ENCODE measurements around the gene PECR. TPM values are rescaled to one million over a fixed set of nuclear protein-coding genes. Genes with fewer than 3 reads are reported as not detected.

PECR gene
- total and polyA plus RNA-seq, 7 experiments from 2014 or later, result 15.7 to 34.4 (median 23.4) TPM

DNA sequence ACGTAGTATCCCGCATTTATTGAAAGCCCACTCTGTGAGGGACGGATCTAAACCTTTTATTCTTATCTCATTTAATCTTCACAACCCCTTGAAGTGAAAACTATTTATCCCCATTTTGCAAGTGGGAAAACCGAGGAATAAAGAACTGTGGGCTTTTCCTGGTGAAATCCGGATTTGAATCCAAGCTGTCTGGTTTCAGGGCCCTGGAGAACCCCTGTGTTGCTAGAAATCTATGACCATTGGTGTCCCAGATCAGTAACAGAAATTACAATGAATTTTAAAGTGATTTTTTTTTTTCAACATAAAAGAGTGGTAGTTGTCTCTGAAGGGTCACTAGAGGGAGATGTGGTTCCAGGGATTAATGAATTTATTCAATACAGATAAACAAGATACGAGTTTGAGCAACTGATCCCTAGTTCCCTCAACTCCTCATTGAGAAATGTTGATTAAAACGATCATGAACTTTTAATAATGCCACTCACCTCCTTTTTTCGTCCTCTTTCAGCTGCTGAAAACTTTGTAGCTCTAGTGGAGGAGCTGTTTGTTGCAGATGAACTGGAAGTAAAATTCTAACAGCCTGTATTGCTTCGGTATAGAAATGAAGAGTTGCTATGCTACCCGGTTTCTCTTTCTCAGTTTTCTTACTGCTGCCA lies 28.5 kb upstream of the PECR start:
- Histone ChIP-seq H3K36me3 (ENCODE audit: control insufficient read depth in 2 of 3, insufficient read depth in 3 of 3, low read length in 3 of 3) (peaks cover 8 to 37% (median 8%) of the 10 kb centered on the region in 3 experiments), H3K27me3 (ENCODE audit: control insufficient read depth in 2 of 2, insufficient read depth in 2 of 2, low read length in 2 of 2) (no peaks in the 10 kb centered on the region), H3K27ac (ENCODE audit: low read depth, low read length) (peak overlapping the region; percentile 95), H3K4me3 (ENCODE audit: low read length) (peak overlapping the region; percentile 96), H3K9me3 (ENCODE audit: control insufficient read depth in 2 of 3, low read length in 3 of 3) (no peaks in the 10 kb centered on the region), H3K4me1 (ENCODE audit: control insufficient read depth in 2 of 2, insufficient read depth in 2 of 2, low read length in 2 of 2) (peaks cover 28 to 36% of the 10 kb centered on the region in 2 donors)
- ATAC-seq, result no peak
- intact Hi-C loops (cut with micrococcal nuclease), result loop anchor here (1.0 to 5.0 kb wide), 12 partner anchors 10 to 1301 kb away; partner anchors contain the start of genes ATIC (in 2 of the 2), BARD1 (in 2 of the 2), RPL37A (in 2 of the 2) and SMARCAL1 (in 2 of the 2)
- Mint-ChIP-seq H3K27ac (peak overlapping the region; percentile 97 to 100 (median 100)), H3K4me1 (peaks cover 26 to 65% (median 59%) of the 10 kb centered on the region in 7 donors), H3K27me3 (peaks cover 0 to 6% (median 0%) of the 10 kb centered on the region in 5 donors), H3K36me3 (peaks cover 5 to 51% (median 28%) of the 10 kb centered on the region in 5 donors), H3K4me3 (peak overlapping the region; percentile 96 to 100 (median 100)), H3K9me3 (peaks cover 0 to 11% (median 0%) of the 10 kb centered on the region in 11 donors)
- peak in 7 of 9 donors; percentile 14 to 52 (median 33) for DNase-seq
- CTCF ChIA-PET, result interaction anchor here (0.7 to 3.8 kb wide), 11 partner anchors 10 to 548 kb away, joined by 3 to 14 read pairs (median 4); partner anchors contain the start of genes PECR and TMEM169
- POLR2A ChIA-PET, result interaction anchor here (0.9 to 8.9 kb wide), 10 partner anchors 10 to 78 kb away, joined by 3 to 166 read pairs (median 7); partner anchors contain the start of genes PECR and TMEM169

DNA sequence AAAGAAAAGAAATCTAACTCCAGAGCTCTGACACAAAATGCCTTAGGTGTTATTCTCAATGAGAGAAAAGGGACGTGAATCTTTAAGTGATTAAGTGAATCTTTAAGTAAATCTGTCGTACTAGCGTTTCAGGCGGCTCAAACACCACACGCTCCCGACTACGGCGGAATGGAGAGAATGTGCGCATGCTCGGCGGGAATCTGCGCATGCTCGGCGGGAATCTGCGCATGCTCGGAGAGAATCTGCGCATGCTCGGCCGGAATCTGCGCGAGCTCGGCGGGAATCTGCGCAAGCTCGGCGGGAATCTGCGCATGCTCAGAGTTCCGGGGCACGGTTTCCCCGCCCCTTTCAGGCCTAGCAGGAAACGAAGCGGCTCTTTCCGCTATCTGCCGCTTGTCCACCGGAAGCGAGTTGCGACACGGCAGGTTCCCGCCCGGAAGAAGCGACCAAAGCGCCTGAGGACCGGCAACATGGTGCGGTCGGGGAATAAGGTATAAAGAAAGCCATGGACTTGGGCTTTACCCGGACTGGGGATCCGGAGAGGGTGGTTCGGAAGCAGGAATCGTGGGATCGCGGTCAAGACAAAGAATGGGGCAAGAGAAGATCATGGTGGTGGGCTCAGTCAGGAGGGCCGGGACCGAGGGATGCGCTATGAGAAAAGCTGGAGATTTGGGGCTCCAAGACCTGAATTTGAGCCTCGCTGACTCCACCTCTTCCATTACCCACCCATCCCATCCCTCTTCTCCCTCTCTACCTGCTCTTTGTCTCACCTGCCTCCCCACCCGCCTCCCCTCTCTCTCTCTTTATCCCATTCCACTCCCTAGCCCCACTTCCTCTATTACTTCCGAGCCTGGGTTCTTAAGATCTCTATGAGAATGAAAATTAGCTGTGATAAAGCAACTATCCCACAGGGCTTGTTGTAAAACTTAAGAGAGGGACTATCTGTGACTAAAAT lies 27.6 kb upstream of the PECR start, which contains the start of gene XRCC5:
XRCC5 (plus strand) TSS at position 382 of the 955 bp plus-strand sequence; CDS start at position 471, 89 bp downstream.
- H3K4me3 ChIP-seq (ENCODE audit: low read length), result peak within 1 kb of the TSS; percentile 96
- intact Hi-C loops (cut with micrococcal nuclease), result loop anchor here (1.0 kb wide), 8 partner anchors 25 to 1300 kb away; partner anchors contain the start of genes BARD1 (in 2 of the 2), RPL37A (in 2 of the 2), SMARCAL1 (in 2 of the 2) and ATIC (in 1 of the 2)

DNA sequence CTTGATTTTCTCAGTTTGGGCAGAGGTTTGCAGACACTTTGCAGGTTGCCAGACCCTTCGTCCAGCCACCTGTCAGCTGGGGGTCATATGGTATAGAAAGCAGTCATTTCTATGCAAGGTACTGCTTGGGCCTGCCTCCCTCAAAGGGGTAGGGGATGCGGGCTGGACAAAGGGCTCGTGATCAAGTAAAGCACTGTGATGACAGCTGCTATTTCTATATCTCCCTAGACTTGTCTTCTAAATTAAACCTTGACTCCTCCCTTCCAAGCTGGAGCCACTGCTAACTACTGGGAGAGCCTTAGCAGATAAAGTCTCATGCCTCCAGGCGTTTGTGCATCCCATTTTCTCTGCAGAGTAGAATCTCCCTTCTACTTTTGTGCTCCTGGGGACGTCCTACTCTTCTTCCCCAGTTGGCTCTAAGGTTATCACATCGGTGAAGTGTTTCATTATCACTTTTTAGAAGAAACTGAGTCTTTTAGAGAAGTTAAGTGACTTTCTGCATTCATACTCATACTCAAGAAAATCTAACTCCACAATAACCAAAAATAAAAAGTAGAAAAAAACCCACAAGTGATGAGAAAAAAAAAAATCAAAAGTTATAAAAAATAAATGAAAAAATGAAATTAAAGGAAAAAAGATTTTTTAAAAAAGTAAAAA lies 26.8 kb upstream of the PECR start:
- Histone ChIP-seq H3K9me3 (ENCODE audit: control insufficient read depth in 2 of 3, low read length in 3 of 3) (no peaks in the 10 kb centered on the region), H3K27me3 (ENCODE audit: control insufficient read depth in 2 of 2, insufficient read depth in 2 of 2, low read length in 2 of 2) (no peaks in the 10 kb centered on the region), H3K27ac (ENCODE audit: low read depth, low read length) (peak overlapping the region; percentile 95), H3K4me3 (ENCODE audit: low read length) (peak overlapping the region; percentile 96), H3K4me1 (ENCODE audit: control insufficient read depth in 2 of 2, insufficient read depth in 2 of 2, low read length in 2 of 2) (peaks cover 21 to 24% of the 10 kb centered on the region in 2 donors), H3K36me3 (ENCODE audit: control insufficient read depth in 2 of 3, insufficient read depth in 3 of 3, low read length in 3 of 3) (peaks cover 0 to 27% (median 0%) of the 10 kb centered on the region in 3 experiments)
- peaks cover 0 to 4% (median 0%) of the 10 kb centered on the region in 5 donors for H3K27me3 Mint-ChIP-seq
- ChIA-PET CTCF (interaction anchor here (0.6 to 3.8 kb wide), 6 partner anchors 15 to 400 kb away, joined by 3 to 14 read pairs (median 5); partner anchors contain the start of genes PECR and TMEM169), POLR2A (interaction anchor here (0.6 to 8.9 kb wide), 17 partner anchors 9 to 1699 kb away, joined by 3 to 166 read pairs (median 5); partner anchors contain the start of genes PECR, SMARCAL1 and TMEM169)
- DNase-seq (no peak), ATAC-seq (no peak)
- H3K27ac Mint-ChIP-seq, result peak overlapping the region; percentile 73 to 100 (median 99)
- intact Hi-C loops (cut with micrococcal nuclease), result no loop called here
- H3K4me1 Mint-ChIP-seq, result peaks cover 14 to 49% (median 44%) of the 10 kb centered on the region in 7 donors
- H3K36me3 Mint-ChIP-seq, result peaks cover 5 to 35% (median 20%) of the 10 kb centered on the region in 5 donors
- H3K9me3 Mint-ChIP-seq, result peaks cover 0 to 6% (median 0%) of the 10 kb centered on the region in 11 donors
- H3K4me3 Mint-ChIP-seq, result peak overlapping the region; percentile 96 to 100 (median 100)

More for the DNA sequence above, 27.6 kb upstream of the PECR start, which contains the start of gene XRCC5:
- H3K4me3 Mint-ChIP-seq, result peak within 1 kb of the TSS; percentile 96 to 100 (median 100)
- ChIA-PET CTCF (interaction anchor here (0.6 to 3.8 kb wide), 12 partner anchors 11 to 549 kb away, joined by 3 to 14 read pairs (median 4); partner anchors contain the start of genes PECR and TMEM169), POLR2A (interaction anchor here (0.7 to 8.9 kb wide), 20 partner anchors 8 to 1698 kb away, joined by 3 to 166 read pairs (median 4); partner anchors contain the start of genes PECR, SMARCAL1 and TMEM169)
- peak; percentile 95 to 97 (median 97) for DNase-seq
- peak within 1 kb of the TSS; percentile 95 for H3K27ac ChIP-seq (ENCODE audit: low read depth, low read length)
- peaks cover 6 to 35% (median 6%) of the 10 kb centered on the region in 3 experiments for H3K36me3 ChIP-seq (ENCODE audit: control insufficient read depth in 2 of 3, insufficient read depth in 3 of 3, low read length in 3 of 3)
- H3K27me3 Mint-ChIP-seq, result peaks cover 0 to 4% (median 0%) of the 10 kb centered on the region in 5 donors
- no peaks in the 10 kb centered on the region for H3K27me3 ChIP-seq (ENCODE audit: control insufficient read depth in 2 of 2, insufficient read depth in 2 of 2, low read length in 2 of 2)
- peaks cover 0 to 6% (median 0%) of the 10 kb centered on the region in 11 donors for H3K9me3 Mint-ChIP-seq
- peaks cover 24 to 30% of the 10 kb centered on the region in 2 donors for H3K4me1 ChIP-seq (ENCODE audit: control insufficient read depth in 2 of 2, insufficient read depth in 2 of 2, low read length in 2 of 2)
- peak; percentile 93 for ATAC-seq
- H3K27ac Mint-ChIP-seq, result peak within 1 kb of the TSS; percentile 97 to 100 (median 100)
- peaks cover 20 to 57% (median 52%) of the 10 kb centered on the region in 7 donors for H3K4me1 Mint-ChIP-seq
- no peaks in the 10 kb centered on the region for H3K9me3 ChIP-seq (ENCODE audit: control insufficient read depth in 2 of 3, low read length in 3 of 3)
- peaks cover 5 to 42% (median 23%) of the 10 kb centered on the region in 5 donors for H3K36me3 Mint-ChIP-seq

DNA sequence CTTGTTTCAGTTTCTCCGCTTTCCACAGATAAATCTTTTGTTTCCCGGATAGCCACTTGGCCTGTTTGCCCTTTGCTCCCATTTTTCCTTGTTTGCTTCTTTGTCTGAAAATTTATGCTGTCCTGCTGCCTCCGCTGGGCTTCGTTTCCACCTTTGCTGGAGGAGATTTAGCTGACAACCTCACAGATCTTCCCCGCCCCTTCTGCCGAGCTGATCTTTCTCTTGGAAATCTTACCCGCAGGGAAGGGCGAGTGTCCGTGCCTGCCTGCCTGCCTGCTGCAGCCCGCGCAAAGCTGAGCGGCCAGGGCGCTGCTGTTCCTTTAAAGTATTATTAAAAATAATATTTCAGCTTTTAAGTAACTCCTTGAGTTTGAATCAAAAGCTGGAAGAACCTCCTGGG lies 26.2 kb upstream of the PECR start:
- Mint-ChIP-seq H3K36me3 (peaks cover 5 to 29% (median 15%) of the 10 kb centered on the region in 5 donors), H3K27me3 (peaks cover 0 to 4% (median 0%) of the 10 kb centered on the region in 5 donors), H3K27ac (peak overlapping the region in 3 of 9 donors; percentile 16 to 100 (median 100)), H3K9me3 (peaks cover 0 to 6% (median 0%) of the 10 kb centered on the region in 11 donors), H3K4me3 (peak overlapping the region in 5 of 10 donors; percentile 2 to 100 (median 96)), H3K4me1 (peaks cover 14 to 42% (median 37%) of the 10 kb centered on the region in 7 donors)
- ChIA-PET CTCF (interaction anchor here (0.7 to 3.1 kb wide), 4 partner anchors 14 to 74 kb away, joined by 3 to 12 read pairs (median 4); partner anchors contain the start of genes PECR and TMEM169), POLR2A (interaction anchor here (0.6 to 8.9 kb wide), 8 partner anchors 12 to 304 kb away, joined by 3 to 166 read pairs (median 6); partner anchors contain the start of genes PECR, SMARCAL1 and TMEM169)
- intact Hi-C loops (cut with micrococcal nuclease), result no loop called here
- H3K27me3 ChIP-seq (ENCODE audit: control insufficient read depth in 2 of 2, insufficient read depth in 2 of 2, low read length in 2 of 2), result no peaks in the 10 kb centered on the region
- peaks cover 0 to 20% (median 0%) of the 10 kb centered on the region in 3 experiments for H3K36me3 ChIP-seq (ENCODE audit: control insufficient read depth in 2 of 3, insufficient read depth in 3 of 3, low read length in 3 of 3)
- no peak overlapping the region for H3K27ac ChIP-seq (ENCODE audit: low read depth, low read length)
- no peak overlapping the region for H3K4me3 ChIP-seq (ENCODE audit: low read length)
- DNase-seq, result no peak
- no peak for ATAC-seq
- no peaks in the 10 kb centered on the region for H3K9me3 ChIP-seq (ENCODE audit: control insufficient read depth in 2 of 3, low read length in 3 of 3)
- peaks cover 21 to 24% of the 10 kb centered on the region in 2 donors for H3K4me1 ChIP-seq (ENCODE audit: control insufficient read depth in 2 of 2, insufficient read depth in 2 of 2, low read length in 2 of 2)

DNA sequence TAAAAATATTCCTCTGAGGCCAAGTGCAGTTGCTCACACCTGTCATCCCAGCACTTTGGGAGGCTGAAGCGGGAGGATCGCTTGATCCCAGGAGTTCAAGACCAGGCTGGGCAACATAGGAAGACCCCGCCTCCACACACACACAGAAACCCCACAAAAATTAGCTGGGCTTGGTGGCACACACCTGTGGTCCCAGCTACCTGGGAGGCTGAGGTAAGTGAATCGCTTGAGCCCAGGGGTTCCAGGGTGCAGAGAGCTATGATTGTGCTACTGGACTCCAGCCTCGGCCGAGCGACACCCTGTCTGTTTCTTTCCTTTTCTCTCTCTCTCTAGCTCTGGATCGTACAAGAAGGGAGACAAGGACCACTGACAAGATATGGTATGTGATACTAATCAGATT lies 25.7 kb upstream of the PECR start:
- peak overlapping the region in 3 of 10 donors; percentile 2 to 96 (median 29) for H3K4me3 Mint-ChIP-seq
- intact Hi-C loops (cut with micrococcal nuclease), result no loop called here

More for the DNA sequence above, 25.7 kb upstream of the PECR start:
- ATAC-seq (no peak), DNase-seq (no peak)
- H3K9me3 ChIP-seq (ENCODE audit: control insufficient read depth in 2 of 3, low read length in 3 of 3), result no peaks in the 10 kb centered on the region
- CTCF ChIA-PET, result interaction anchor here (0.7 to 0.8 kb wide), 2 partner anchors 23 to 26 kb away, joined by 3 read pairs; partner anchors contain the start of genes PECR and TMEM169
- peaks cover 21 to 22% of the 10 kb centered on the region in 2 donors for H3K4me1 ChIP-seq (ENCODE audit: control insufficient read depth in 2 of 2, insufficient read depth in 2 of 2, low read length in 2 of 2)
- POLR2A ChIA-PET, result interaction anchor here (1.9 to 8.9 kb wide), 3 partner anchors 13 to 49 kb away, joined by 5 to 166 read pairs (median 34); partner anchors contain the start of genes PECR and TMEM169
- no peak overlapping the region for H3K4me3 ChIP-seq (ENCODE audit: low read length)
- peaks cover 0 to 6% (median 0%) of the 10 kb centered on the region in 11 donors for H3K9me3 Mint-ChIP-seq
- H3K36me3 ChIP-seq (ENCODE audit: control insufficient read depth in 2 of 3, insufficient read depth in 3 of 3, low read length in 3 of 3), result peaks cover 0 to 15% (median 0%) of the 10 kb centered on the region in 3 experiments
- peaks cover 14 to 37% (median 33%) of the 10 kb centered on the region in 7 donors for H3K4me1 Mint-ChIP-seq
- peaks cover 4 to 26% (median 15%) of the 10 kb centered on the region in 5 donors for H3K36me3 Mint-ChIP-seq
- H3K27me3 ChIP-seq (ENCODE audit: control insufficient read depth in 2 of 2, insufficient read depth in 2 of 2, low read length in 2 of 2), result no peaks in the 10 kb centered on the region
- H3K27ac ChIP-seq (ENCODE audit: low read depth, low read length), result no peak overlapping the region
- H3K27ac Mint-ChIP-seq, result peak overlapping the region in 3 of 9 donors; percentile 16 to 100 (median 74)
- peaks cover 0 to 4% (median 0%) of the 10 kb centered on the region in 5 donors for H3K27me3 Mint-ChIP-seq

Data from naive thymus-derived CD4-positive, alpha-beta T cell (primary cell).